BLaER1 treated with 17β-estradiol and CSF1 and Interleukin-3, amounts not matched to agents 10 nM and 100 nM (cell line): ENCODE data around the gene POC1A.

Experiments
- H3K27ac ChIP-seq, 11 experiments: shearing (Covaris generic); formaldehyde crosslinking; 2 replicates each; pipeline ENCODE4 v1.8.1; 2022
- H3K27me3 ChIP-seq, 11 experiments: shearing (Covaris generic); formaldehyde crosslinking; 2 replicates each; pipeline ENCODE4 v1.8.1; 2022
- H3K36me3 ChIP-seq, 11 experiments: shearing (Covaris generic); formaldehyde crosslinking; 2 replicates each; pipeline ENCODE4 v1.8.1; 2022
- H3K4me1 ChIP-seq, 10 experiments: shearing (Covaris generic); formaldehyde crosslinking; 2 replicates each; pipeline ENCODE4 v1.8.1; 2022
- H3K4me2 ChIP-seq, 11 experiments: shearing (Covaris generic); formaldehyde crosslinking; 2 replicates each; pipeline ENCODE4 v1.8.1; 2022
- H3K4me3 ChIP-seq, 10 experiments: shearing (Covaris generic); formaldehyde crosslinking; 2 replicates each; pipeline ENCODE4 v1.8.1; 2022
- H3K9ac ChIP-seq, 11 experiments: shearing (Covaris generic); formaldehyde crosslinking; 2 replicates each; pipeline ENCODE4 v1.8.1; 2022
- H3K9me3 ChIP-seq, 11 experiments: shearing (Covaris generic); formaldehyde crosslinking; replicated peaks in 1 of 11; 2 replicates each; pipeline ENCODE4 v1.8.1; 2022
- H4K20me1 ChIP-seq, 11 experiments: shearing (Covaris generic); formaldehyde crosslinking; 2 replicates each; pipeline ENCODE4 v1.8.1; 2022
- Cebpa-rat ChIP-seq, 11 experiments: shearing (Covaris generic); IDR thresholded peaks; 2 replicates each; pipeline ENCODE4 v1.8.1; 2022

The POC1A gene

GRCh38 chr3:52053307-52054304 is 100.6 kb downstream of the POC1A start:
- H3K9me3 ChIP-seq, result no peaks in the 10 kb centered on the region
- H3K27me3 ChIP-seq, result no peaks in the 10 kb centered on the region
- peaks cover 62 to 76% (median 74%) of the 10 kb centered on the region in 10 experiments for H3K4me1 ChIP-seq
- peak overlapping the region; percentile 77 to 94 (median 89) for H3K4me3 ChIP-seq
- H3K27ac ChIP-seq, result peak overlapping the region; percentile 45 to 89 (median 79); a peak in 21 of 22 replicates
- H3K9ac ChIP-seq, result peak overlapping the region; percentile 81 to 93 (median 89)
- H4K20me1 ChIP-seq, result peaks cover 9 to 64% (median 35%) of the 10 kb centered on the region in 11 experiments; a peak in 18 of 22 replicates
- H3K4me2 ChIP-seq, result peak overlapping the region; percentile 86 to 99 (median 95)
- H3K36me3 ChIP-seq, result peaks cover 37 to 55% (median 46%) of the 10 kb centered on the region in 11 experiments
- no peak for TF ChIP-seq Cebpa-rat (IDR thresholded peaks at IDR 0.05)

- H3K4me2 ChIP-seq, result peak overlapping the region; percentile 86 to 99 (median 95)
Measured at GRCh38 chr3:52052831-52053306, 101.4 kb downstream of the POC1A start.

DNA sequence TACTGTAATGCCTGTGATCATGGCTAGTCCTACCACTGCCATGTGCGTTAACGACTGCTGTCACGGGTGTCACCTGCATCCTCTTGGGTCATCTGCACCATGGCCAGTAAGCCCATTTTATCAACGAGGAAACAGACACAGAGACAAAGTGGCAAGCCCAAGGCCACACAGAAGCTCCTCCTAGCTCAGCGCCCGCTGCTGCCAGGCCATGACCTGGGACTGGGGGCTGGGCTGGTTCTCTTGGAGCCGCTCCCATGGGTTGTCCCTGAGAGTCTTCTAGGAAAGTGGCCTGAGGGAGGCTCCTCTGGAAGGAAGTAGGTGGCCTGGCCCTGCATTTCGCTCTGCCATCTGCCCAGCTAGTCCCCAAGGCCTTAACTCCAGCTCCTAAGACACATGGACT is 102.8 kb downstream of the POC1A start:
- H3K36me3 ChIP-seq, result peaks cover 43 to 70% (median 55%) of the 10 kb centered on the region in 11 experiments
- peaks cover 9 to 70% (median 36%) of the 10 kb centered on the region in 11 experiments; a peak in 18 of 22 replicates for H4K20me1 ChIP-seq
- H3K9ac ChIP-seq, result peak overlapping the region in 10 of 11 experiments; percentile 81 to 93 (median 89); a peak in 18 of 22 replicates
- H3K4me3 ChIP-seq, result peak overlapping the region in 5 of 10 experiments; percentile 77 to 92 (median 88); a peak in 5 of 20 replicates
- H3K4me2 ChIP-seq, result peak overlapping the region; percentile 86 to 99 (median 95)
- no peaks in the 10 kb centered on the region for H3K9me3 ChIP-seq
- H3K27me3 ChIP-seq, result no peaks in the 10 kb centered on the region
- H3K4me1 ChIP-seq, result peaks cover 64 to 80% (median 78%) of the 10 kb centered on the region in 10 experiments
- TF ChIP-seq Cebpa-rat (IDR thresholded peaks at IDR 0.05), result no peak
- peak overlapping the region in 10 of 11 experiments; percentile 66 to 89 (median 80); a peak in 21 of 22 replicates for H3K27ac ChIP-seq

More at GRCh38 chr3:52052831-52053306, 101.4 kb downstream of the POC1A start:
- no peak for TF ChIP-seq Cebpa-rat (IDR thresholded peaks at IDR 0.05)
- Histone ChIP-seq H3K4me1 (peaks cover 59 to 76% (median 74%) of the 10 kb centered on the region in 10 experiments), H3K27me3 (no peaks in the 10 kb centered on the region), H3K4me3 (peak overlapping the region; percentile 77 to 94 (median 89)), H3K27ac (peak overlapping the region; percentile 45 to 89 (median 79); a peak in 21 of 22 replicates), H3K9me3 (no peaks in the 10 kb centered on the region), H4K20me1 (peaks cover 9 to 70% (median 35%) of the 10 kb centered on the region in 11 experiments; a peak in 18 of 22 replicates), H3K36me3 (peaks cover 43 to 62% (median 51%) of the 10 kb centered on the region in 11 experiments), H3K9ac (peak overlapping the region; percentile 81 to 93 (median 89))

DNA sequence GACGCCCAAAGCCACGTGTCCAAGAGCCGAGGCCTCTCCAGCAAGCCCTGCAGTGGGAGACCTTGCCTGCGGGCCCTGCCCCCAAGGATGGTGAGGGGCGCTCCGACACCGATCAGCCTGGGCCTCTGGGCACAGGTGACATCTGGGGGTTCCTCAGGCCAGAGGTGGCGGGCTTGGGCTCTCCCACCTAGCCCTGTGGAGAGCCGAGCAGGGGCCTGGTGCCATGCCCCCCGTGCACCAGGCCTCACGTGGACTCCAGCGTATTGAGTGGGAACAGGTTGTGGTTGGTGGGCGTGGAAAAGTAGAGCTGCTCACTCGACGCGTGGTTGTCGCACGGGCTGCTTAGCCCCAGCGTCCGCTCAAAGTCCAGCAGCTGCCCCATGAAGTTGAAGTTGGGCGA is 103.7 kb downstream of the POC1A start:
- peaks cover 9 to 68% (median 36%) of the 10 kb centered on the region in 11 experiments; a peak in 18 of 22 replicates for H4K20me1 ChIP-seq
- peaks cover 43 to 70% (median 55%) of the 10 kb centered on the region in 11 experiments for H3K36me3 ChIP-seq
- peak overlapping the region in 3 of 11 experiments; percentile 95 to 99 (median 98); a peak in 3 of 22 replicates for H3K4me2 ChIP-seq
- H3K9ac ChIP-seq, result peak overlapping the region in 3 of 11 experiments; percentile 7 to 38 (median 33); a peak in 2 of 22 replicates
- TF ChIP-seq Cebpa-rat (IDR thresholded peaks at IDR 0.05), result no peak
- no peak overlapping the region for H3K4me3 ChIP-seq
- peak overlapping the region in 3 of 11 experiments; percentile 77 to 89 (median 87); a peak in 6 of 22 replicates for H3K27ac ChIP-seq
- H3K27me3 ChIP-seq, result no peaks in the 10 kb centered on the region
- peaks cover 72 to 89% (median 87%) of the 10 kb centered on the region in 10 experiments for H3K4me1 ChIP-seq
- H3K9me3 ChIP-seq, result no peaks in the 10 kb centered on the region

- H3K27ac ChIP-seq, result peak overlapping the region in 7 of 11 experiments; percentile 14 to 61 (median 41); a peak in 10 of 22 replicates
- H4K20me1 ChIP-seq, result peaks cover 7 to 58% (median 33%) of the 10 kb centered on the region in 11 experiments; a peak in 18 of 22 replicates
Measured at GRCh38 chr3:52049503-52049902, 104.7 kb downstream of the POC1A start.

DNA sequence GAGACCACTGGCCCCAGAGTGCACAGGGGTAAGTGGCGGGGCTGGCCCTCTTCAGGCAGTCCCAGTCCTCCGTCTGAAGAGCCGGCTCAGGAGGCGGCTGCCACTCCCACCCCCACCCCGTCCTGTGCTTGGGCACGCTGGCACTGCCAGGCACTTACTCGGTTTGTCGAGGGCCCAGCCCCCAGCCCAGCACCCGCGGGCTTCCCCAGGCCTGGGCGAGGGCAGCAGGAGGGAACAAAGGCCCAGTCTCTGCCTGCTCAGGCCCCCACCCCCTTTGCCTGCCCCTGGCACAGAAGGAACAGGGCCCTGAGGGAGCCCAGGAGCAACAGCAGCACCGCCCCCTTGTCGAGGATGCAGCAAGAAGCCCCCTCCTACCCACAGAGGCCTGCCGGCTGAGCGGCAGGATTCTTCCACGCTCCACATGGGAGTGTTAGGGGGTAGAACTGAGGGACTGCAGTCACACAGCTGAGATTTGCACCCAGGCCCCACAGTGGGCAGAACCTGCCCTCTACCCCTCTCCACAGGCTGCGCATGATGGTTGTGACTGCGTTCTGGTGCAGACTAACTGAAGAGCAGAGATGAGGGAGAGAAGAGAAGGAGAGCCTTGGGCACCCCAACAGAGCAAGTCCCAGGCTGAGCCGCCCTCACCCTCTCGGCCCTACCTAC is 106.8 kb downstream of the POC1A start:
- peaks cover 4 to 41% (median 18%) of the 10 kb centered on the region in 11 experiments; a peak in 12 of 22 replicates for H4K20me1 ChIP-seq
- peaks cover 39 to 53% (median 45%) of the 10 kb centered on the region in 11 experiments for H3K36me3 ChIP-seq
- peak overlapping the region in 7 of 11 experiments; percentile 9 to 47 (median 23); a peak in 8 of 22 replicates for H3K27ac ChIP-seq
- peaks cover 51 to 86% (median 75%) of the 10 kb centered on the region in 10 experiments for H3K4me1 ChIP-seq
- peak overlapping the region in 9 of 11 experiments; percentile 10 to 43 (median 26); a peak in 14 of 22 replicates for H3K4me2 ChIP-seq
- no peak for TF ChIP-seq Cebpa-rat (IDR thresholded peaks at IDR 0.05)
- H3K9me3 ChIP-seq, result no peaks in the 10 kb centered on the region
- peak overlapping the region in 5 of 11 experiments; percentile 11 to 44 (median 37); a peak in 10 of 22 replicates for H3K9ac ChIP-seq
- no peaks in the 10 kb centered on the region for H3K27me3 ChIP-seq
- no peak overlapping the region for H3K4me3 ChIP-seq

More at GRCh38 chr3:52049503-52049902, 104.7 kb downstream of the POC1A start:
- peak overlapping the region; percentile 3 to 59 (median 37); a peak in 16 of 22 replicates for H3K9ac ChIP-seq
- peaks cover 43 to 70% (median 55%) of the 10 kb centered on the region in 11 experiments for H3K36me3 ChIP-seq
- no peaks in the 10 kb centered on the region for H3K9me3 ChIP-seq
- H3K4me3 ChIP-seq, result no peak overlapping the region
- peaks cover 71 to 96% (median 94%) of the 10 kb centered on the region in 10 experiments for H3K4me1 ChIP-seq
- no peak for TF ChIP-seq Cebpa-rat (IDR thresholded peaks at IDR 0.05)
- peak overlapping the region in 4 of 11 experiments; percentile 15 to 23 (median 20); a peak in 4 of 22 replicates for H3K4me2 ChIP-seq
- no peaks in the 10 kb centered on the region for H3K27me3 ChIP-seq

- H3K9ac ChIP-seq, result peak overlapping the region in 4 of 11 experiments; percentile 11 to 38 (median 24); a peak in 3 of 22 replicates
Measured at GRCh38 chr3:52046902-52047239, 107.4 kb downstream of the POC1A start.

More at GRCh38 chr3:52046902-52047239, 107.4 kb downstream of the POC1A start:
- Histone ChIP-seq H3K9me3 (no peaks in the 10 kb centered on the region), H3K4me1 (peaks cover 45 to 86% (median 72%) of the 10 kb centered on the region in 10 experiments), H3K36me3 (peaks cover 34 to 48% (median 41%) of the 10 kb centered on the region in 11 experiments), H3K4me3 (no peak overlapping the region), H3K27me3 (no peaks in the 10 kb centered on the region), H4K20me1 (peaks cover 4 to 41% (median 18%) of the 10 kb centered on the region in 11 experiments; a peak in 12 of 22 replicates), H3K27ac (peak overlapping the region in 5 of 11 experiments; percentile 9 to 47 (median 23); a peak in 2 of 22 replicates), H3K4me2 (peak overlapping the region in 7 of 11 experiments; percentile 13 to 43 (median 26); a peak in 10 of 22 replicates)
- TF ChIP-seq Cebpa-rat (IDR thresholded peaks at IDR 0.05), result no peak
